GM12872 (cell line): Measurements from ENCODE around the gene MAP4K1.

Experiments
- TF ChIP-seq, protein P1 (sequence below): IDR thresholded peaks from 3 replicates; pipeline ENCODE4 v1.5.1; 2011; ENCODE audit warnings: low read depth, mild to moderate bottlenecking, low read length, moderate library complexity; ENCODE audit not compliant: insufficient read depth

MAP4K1 gene

DNA sequence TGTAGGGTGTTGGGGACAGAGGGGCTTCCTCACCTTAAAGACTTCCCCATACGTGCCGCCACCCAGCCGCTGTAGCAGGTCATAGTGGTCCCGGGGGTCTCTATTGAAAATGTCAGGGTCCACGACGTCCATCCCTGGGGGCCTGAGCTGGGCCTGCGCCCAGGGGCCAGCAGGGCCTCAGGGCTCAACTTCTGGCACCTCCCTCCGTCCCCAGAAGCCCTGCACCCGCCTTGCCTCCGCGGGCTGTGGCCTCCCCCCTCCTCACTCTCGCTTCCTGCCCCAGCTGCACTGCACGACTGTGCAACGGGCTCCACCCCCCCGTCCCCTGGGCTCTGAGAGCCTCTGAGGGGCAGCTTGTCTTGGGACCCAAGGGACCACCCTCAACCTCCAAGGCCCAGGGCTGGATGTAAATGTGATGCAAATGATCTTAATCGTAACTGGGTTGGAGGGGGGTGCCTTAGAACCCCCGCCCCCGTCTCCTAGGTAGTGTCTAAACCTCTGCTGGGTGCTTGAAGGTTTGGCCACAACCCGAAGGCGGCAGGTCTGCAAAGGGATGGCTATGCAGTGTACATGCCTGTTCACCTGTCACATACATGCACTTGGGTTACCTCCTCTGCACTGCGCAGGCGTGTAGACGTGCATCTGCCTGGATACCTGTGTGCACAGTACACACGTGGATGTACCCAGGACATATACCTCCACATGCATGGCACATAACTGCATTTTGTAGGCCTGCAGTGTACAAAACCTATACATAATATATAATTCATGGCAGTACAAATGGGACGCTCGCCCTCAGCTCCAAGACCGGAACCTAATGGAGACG lies at the start of gene MAP4K1:
Gene MAP4K1, minus strand, starts transcription at position 190 of the 826 bp plus-strand sequence. Its CDS starts 58 bp downstream, at position 132.
- TF ChIP-seq, protein P1, sequence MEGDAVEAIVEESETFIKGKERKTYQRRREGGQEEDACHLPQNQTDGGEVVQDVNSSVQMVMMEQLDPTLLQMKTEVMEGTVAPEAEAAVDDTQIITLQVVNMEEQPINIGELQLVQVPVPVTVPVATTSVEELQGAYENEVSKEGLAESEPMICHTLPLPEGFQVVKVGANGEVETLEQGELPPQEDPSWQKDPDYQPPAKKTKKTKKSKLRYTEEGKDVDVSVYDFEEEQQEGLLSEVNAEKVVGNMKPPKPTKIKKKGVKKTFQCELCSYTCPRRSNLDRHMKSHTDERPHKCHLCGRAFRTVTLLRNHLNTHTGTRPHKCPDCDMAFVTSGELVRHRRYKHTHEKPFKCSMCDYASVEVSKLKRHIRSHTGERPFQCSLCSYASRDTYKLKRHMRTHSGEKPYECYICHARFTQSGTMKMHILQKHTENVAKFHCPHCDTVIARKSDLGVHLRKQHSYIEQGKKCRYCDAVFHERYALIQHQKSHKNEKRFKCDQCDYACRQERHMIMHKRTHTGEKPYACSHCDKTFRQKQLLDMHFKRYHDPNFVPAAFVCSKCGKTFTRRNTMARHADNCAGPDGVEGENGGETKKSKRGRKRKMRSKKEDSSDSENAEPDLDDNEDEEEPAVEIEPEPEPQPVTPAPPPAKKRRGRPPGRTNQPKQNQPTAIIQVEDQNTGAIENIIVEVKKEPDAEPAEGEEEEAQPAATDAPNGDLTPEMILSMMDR = no peak

DNA sequence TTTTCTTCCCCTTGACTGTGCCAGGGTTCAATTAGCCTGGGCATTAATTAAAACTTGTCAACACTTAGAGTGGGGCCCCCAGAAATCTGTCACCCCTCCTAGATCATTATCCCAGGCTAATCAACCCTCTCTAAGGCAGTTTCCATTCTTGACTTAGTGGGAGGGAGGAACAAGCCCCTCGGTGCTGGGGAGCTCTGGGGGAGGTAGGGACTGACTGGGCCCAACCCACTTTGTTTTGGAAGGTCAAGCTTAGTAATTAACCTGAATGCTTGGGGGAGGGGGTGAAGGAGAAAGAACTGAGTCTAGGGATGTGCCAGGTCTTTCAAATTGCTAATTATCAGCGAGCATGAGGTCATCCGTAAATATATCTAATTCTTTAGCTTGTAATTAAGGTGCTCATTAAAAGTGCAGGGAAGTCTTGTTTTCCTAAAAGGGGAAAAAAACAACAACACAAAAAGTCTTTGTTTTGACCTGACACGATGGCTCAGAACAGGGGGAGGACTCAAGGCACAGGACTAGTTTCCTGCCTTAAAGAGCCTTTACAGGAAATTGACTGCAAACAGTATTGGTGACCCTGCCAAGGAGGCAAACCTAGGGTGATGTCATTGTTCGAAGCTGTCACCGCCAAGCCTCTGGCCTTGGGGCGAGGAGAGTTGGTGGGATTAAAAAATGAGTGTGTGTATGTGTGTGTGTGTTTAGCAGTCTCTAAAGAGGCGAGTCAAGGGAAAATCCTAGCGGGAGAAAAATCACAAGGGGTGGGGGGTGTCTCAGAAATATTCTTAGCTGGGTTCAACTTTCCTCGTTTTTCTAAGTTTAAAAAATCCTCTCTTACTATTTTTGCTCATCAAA lies 49.1 kb upstream of the MAP4K1 start:
- TF ChIP-seq, protein P1 = no peak

DNA sequence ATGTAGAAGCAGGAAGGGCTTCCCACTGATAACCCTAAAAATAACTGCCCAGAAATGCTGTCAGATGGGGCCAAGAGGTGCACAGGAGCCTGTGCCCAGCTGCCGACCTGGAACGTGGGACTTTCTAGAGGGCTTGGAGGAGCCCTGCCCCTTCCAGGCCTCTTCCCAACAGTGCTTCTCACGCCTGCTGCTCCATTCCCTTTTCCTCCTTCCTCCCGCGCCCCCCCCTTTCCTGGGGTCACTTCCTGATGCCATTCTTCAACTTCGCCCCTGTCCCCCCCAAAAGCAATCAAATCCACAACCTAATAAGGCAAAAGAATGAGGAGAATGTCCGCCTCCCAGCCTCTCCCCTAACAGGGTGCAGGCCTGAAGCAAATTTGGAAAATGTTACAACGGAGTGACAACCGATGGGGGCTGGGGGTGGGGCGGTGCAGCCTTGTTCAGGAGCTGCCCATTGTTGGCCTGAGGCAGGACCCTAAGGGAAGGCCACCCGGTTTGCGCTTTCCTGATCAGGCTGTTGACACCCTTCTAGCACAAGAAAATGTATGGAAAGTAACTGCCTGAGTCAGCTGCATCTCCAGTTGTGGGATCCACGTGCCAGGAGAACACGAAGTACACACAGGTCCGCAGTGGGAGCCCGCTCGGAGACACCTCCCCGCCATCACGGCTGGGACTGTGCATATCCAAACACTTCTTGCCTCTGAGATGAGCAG lies 48.4 kb upstream of the MAP4K1 start:
- TF ChIP-seq, protein P1 = no peak

DNA sequence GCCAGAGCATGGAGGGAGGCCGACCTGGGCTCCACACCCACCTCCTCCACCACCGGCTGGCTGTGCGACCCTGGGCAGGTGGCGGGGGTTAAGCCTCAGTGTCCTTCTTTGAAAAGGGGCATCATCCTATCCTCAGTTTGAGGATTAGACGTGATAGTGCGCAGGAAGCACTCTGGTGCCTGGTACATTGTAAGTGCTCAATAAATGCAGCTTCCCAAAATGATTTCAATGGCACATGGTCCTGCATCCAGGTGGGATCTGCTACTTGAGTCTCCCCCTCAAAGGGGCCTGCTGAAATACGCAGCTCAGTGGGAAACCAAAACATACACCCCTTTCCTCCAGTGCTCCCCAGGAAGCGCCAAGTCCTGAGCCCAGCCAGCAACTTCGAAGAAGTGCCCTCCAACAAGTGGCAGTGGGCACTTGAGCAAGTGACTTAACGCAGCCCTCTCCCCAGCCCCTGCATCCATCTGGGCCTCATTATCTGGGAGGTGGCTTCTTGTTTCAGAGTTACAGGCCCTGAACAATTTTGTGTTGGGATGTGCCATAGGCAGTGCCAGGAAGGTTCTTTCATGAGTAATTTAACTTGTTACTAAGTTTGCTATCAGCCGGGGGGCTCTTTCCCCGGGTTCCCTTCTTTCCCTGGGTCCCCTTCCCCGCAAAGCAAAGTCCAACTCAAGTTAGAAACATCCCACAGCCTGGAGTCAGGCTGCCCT lies 47.6 kb upstream of the MAP4K1 start:
- TF ChIP-seq, protein P1 = no peak

DNA sequence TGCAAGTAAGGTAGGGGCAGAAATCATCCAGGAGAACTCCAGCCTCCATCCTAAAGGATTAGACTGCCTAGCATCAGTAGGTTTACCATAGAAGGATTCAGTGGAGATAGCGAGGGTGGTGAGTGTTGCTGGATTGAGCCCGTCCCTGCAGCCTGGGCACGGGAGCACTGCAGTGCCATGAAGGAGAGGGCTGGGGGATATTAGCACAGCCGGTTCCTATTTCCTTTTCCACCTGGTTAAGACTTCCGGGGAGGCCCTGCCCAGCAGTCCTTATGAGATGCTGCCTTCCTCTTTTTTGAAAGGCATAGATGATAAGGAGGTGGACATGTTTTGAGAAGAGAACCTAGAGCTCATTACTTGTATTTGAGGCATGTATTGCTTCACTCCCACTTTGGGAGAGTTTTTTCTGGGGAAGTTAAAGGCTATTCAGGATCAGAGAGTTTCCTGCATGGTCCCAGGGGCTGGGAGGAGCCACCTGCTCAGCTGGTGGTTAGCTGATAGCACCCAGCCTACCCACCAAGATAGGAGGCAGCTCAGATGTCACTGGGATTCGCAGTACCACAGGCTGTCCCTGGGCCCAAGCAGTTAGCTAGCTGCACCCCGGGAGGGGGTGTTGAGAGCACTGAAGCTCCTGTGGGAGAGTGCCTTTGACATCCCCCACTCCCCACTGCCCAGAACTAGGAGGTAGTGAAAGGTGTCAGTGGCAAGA lies 46.9 kb upstream of the MAP4K1 start:
- TF ChIP-seq, protein P1 = no peak

DNA sequence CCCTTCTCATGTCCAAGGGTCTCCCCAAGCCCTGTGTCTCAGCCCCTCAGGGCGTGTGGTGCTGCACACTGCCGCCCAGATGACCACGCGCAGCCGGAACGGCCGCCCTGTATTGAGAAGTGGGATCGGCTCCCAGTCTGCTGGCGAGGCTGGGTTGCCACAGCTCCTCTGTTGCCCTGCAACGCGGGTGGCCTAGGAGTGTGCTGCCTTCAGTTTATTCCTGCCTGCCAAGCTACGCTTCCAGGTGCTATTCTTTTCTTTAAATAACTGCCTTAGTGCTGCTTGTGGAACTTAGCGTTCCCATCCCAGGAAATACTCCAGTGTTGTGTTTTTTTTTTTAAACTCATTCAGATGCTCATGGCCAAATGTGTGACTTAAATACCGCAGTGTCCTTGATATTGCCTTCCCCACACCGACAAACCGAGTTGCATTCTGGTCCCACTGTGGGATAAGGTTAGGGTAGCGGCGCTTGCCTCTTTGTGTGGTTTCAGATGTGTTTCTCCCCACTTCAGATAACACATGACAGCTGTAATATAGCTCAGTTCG lies 46.3 kb upstream of the MAP4K1 start:
- TF ChIP-seq, protein P1 = no peak
